Activated CD8-positive, alpha-beta T cell treated with anti-CD3 and anti-CD28 coated beads for 36 hours (primary cell): ENCODE data around the gene WDR59. TPM values are rescaled to one million over a fixed set of nuclear protein-coding genes. Genes with fewer than 3 reads are reported as not detected.

Experiments used
- ATAC-seq: fragments of 200-7000 bp; cut with Tn5 transposase; one replicate; pipeline ENCODE4 v1.10.0; 2021; ENCODE audit warnings: mild to moderate bottlenecking, moderate library complexity
- CTCF ChIA-PET: fragments of 350-600 bp; sonication (Branson Sonifier 250); formaldehyde crosslinking; loops from one replicate; lab custom pipeline; 2021; ENCODE audit warnings: antibody characterized with exemption; lab: Charles Lee
- POLR2A ChIA-PET: fragments of 350-600 bp; sonication (Branson Sonifier 250); formaldehyde crosslinking; loops from one replicate; lab custom pipeline; 2021; ENCODE audit warnings: antibody characterized with exemption; lab: Charles Lee
- DNase-seq: peaks from one replicate; pipeline ENCODE4 v3.0.0-alpha.2; 2020
- H3K27ac Mint-ChIP-seq: one replicate; pipeline ENCODE4 v1.8.0; 2021; ENCODE audit warnings: mild to moderate bottlenecking, mixed read lengths
- H3K27me3 Mint-ChIP-seq: one replicate; pipeline ENCODE4 v1.8.0; 2021; ENCODE audit warnings: mixed read lengths
- H3K36me3 Mint-ChIP-seq: one replicate; pipeline ENCODE4 v1.8.0; 2021; ENCODE audit warnings: low read depth, mixed read lengths
- H3K4me1 Mint-ChIP-seq: one replicate; pipeline ENCODE4 v1.8.0; 2021; ENCODE audit warnings: low read depth, mixed read lengths
- H3K4me3 Mint-ChIP-seq: one replicate; pipeline ENCODE4 v1.8.0; 2021; ENCODE audit warnings: mild to moderate bottlenecking, moderate library complexity, mixed read lengths
- H3K9me3 Mint-ChIP-seq: one replicate; pipeline ENCODE4 v1.8.0; 2021; ENCODE audit warnings: mixed read lengths
- intact Hi-C: fragments of 100-400 bp; cut with micrococcal nuclease; formaldehyde crosslinking; loops from one replicate; pipeline ENCODE4 v1.10.0; 2022
- total RNA-seq, 2 experiments: library from RNA; stranded (reverse); gene quantifications; one replicate each; pipeline ENCODE4 v1.2.3, GENCODE V29; 2021
- TF ChIP-seq, protein P1 (sequence below): fragments of 200-600 bp; IDR thresholded peaks from one replicate; pipeline ENCODE4 v1.8.0; 2022; ENCODE audit warnings: antibody characterized with exemption, mild to moderate bottlenecking

Gene WDR59
- total RNA-seq, 2 experiments from 2014 or later = 59.1 to 68.1 TPM

DNA sequence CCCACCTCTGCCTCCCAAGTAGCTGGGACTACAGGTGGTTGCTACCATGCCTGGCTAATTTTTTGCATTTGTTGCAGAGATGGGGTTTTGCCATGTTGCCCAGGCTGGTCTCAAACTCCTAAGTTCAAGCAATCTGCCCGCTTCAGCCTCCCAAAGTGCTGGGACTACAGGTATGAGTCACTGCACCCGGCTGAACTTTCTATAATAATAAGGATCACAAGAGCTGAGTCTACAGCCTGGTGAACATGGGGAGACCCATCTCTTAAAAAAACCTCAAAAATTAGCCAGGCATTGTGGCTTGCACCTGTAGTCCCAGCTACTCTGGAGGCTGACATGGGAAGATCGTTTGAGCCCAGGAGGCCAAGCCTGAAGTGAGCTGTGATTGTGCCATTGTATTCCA, 53.5 kb downstream of the WDR59 start:
- Mint-ChIP-seq H3K4me3 (no peak overlapping the region), H3K9me3 (no peaks in the 10 kb centered on the region), H3K27me3 (no peaks in the 10 kb centered on the region), H3K27ac (no peak overlapping the region), H3K4me1 (no peaks in the 10 kb centered on the region), H3K36me3 (peaks cover 15% of the 10 kb centered on the region)
- TF ChIP-seq, protein P1, sequence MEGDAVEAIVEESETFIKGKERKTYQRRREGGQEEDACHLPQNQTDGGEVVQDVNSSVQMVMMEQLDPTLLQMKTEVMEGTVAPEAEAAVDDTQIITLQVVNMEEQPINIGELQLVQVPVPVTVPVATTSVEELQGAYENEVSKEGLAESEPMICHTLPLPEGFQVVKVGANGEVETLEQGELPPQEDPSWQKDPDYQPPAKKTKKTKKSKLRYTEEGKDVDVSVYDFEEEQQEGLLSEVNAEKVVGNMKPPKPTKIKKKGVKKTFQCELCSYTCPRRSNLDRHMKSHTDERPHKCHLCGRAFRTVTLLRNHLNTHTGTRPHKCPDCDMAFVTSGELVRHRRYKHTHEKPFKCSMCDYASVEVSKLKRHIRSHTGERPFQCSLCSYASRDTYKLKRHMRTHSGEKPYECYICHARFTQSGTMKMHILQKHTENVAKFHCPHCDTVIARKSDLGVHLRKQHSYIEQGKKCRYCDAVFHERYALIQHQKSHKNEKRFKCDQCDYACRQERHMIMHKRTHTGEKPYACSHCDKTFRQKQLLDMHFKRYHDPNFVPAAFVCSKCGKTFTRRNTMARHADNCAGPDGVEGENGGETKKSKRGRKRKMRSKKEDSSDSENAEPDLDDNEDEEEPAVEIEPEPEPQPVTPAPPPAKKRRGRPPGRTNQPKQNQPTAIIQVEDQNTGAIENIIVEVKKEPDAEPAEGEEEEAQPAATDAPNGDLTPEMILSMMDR = no peak
- ChIA-PET CTCF (interaction anchor here (1.7 kb wide), 1 partner anchor 180 kb away, joined by 6 read pairs; no protein-coding TSS in a partner anchor), POLR2A (no interaction called here)
- DNase-seq = no peak
- intact Hi-C loops = no loop called here
- ATAC-seq = no peak

DNA sequence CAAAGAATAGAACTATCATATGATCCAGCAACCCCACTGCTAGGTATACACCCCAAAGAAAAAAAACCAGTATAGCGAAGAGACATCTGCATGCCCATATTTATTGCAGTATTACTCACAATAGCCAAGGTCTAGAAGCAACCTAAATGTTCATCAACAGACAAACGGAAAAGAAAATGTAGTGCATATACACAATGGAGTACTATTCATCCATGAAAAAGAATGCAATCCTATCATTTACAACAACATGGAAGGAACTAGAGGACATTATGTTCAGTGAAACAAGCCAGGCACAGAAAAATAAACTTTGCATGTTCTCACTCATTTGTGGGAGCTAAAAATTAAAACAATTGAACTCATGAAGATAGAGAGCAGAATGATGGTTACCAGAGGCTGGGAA, 55.3 kb downstream of the WDR59 start:
- H3K27me3 Mint-ChIP-seq = no peaks in the 10 kb centered on the region
- intact Hi-C loops = no loop called here
- H3K27ac Mint-ChIP-seq = no peak overlapping the region
- ATAC-seq (no peak), DNase-seq (no peak)
- peaks cover 18% of the 10 kb centered on the region for H3K36me3 Mint-ChIP-seq
- ChIA-PET CTCF (interaction anchor here (1.7 kb wide), 1 partner anchor 182 kb away, joined by 6 read pairs; no protein-coding TSS in a partner anchor), POLR2A (no interaction called here)
- no peaks in the 10 kb centered on the region for H3K4me1 Mint-ChIP-seq
- TF ChIP-seq, protein P1 = no peak
- no peaks in the 10 kb centered on the region for H3K9me3 Mint-ChIP-seq
- H3K4me3 Mint-ChIP-seq = no peak overlapping the region

GRCh38 chr16:74926805-74927204, 58.1 kb downstream of the WDR59 start:
- no peak overlapping the region for H3K27ac Mint-ChIP-seq
- DNase-seq (no peak), ATAC-seq (no peak)
- intact Hi-C loops = no loop called here
- no peaks in the 10 kb centered on the region for H3K4me1 Mint-ChIP-seq
- H3K36me3 Mint-ChIP-seq = peaks cover 29% of the 10 kb centered on the region
- ChIA-PET CTCF (interaction anchor here (0.9 kb wide), 1 partner anchor 114 kb away, joined by 3 read pairs; no protein-coding TSS in a partner anchor), POLR2A (no interaction called here)
- H3K9me3 Mint-ChIP-seq = no peaks in the 10 kb centered on the region
- no peak overlapping the region for H3K4me3 Mint-ChIP-seq
- TF ChIP-seq, protein P1 = no peak
- no peaks in the 10 kb centered on the region for H3K27me3 Mint-ChIP-seq

DNA sequence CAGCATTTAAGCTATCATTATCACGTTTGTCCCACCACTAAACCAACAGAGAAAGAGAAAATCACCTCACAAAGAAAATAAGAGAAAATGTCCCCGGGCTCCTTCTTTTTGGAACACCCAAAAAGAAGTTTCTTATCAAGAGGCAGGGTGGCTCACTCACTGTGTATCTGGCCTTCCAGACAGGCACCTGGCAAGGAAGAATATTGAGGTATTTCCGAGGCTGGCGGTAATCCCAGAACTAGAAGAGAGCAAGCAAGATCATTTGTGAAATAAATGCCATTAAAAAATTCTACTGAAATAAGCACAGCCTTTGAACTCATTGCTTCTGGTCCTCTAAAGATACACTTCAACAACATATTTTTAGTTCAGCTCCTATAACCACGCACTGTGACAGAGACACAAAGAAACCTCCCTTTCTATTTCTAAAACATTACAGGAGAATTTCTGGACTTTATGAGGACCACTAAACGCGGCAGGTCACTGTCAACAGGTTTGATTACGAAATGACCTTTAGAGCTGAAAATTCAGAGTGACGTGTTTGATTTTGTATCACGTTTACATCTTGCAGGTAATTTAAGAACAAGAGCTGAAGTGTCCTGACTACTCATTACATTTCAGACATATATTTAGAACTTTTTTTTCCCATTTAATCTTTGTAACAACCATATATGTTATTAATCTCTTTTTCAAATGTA, 61.0 kb downstream of the WDR59 start:
- DNase-seq (no peak), ATAC-seq (no peak)
- Mint-ChIP-seq H3K4me3 (no peak overlapping the region), H3K27me3 (no peaks in the 10 kb centered on the region), H3K36me3 (peaks cover 38% of the 10 kb centered on the region), H3K4me1 (no peaks in the 10 kb centered on the region), H3K9me3 (no peaks in the 10 kb centered on the region), H3K27ac (no peak overlapping the region)
- TF ChIP-seq, protein P1 = no peak
- intact Hi-C loops = no loop called here
- POLR2A ChIA-PET = no interaction called here
- CTCF ChIA-PET = interaction anchor here (1.0 kb wide), 1 partner anchor 61 kb away, joined by 3 read pairs; no protein-coding TSS in a partner anchor
